ENCODE data around the gene CRB2.

CRB2 gene

DNA sequence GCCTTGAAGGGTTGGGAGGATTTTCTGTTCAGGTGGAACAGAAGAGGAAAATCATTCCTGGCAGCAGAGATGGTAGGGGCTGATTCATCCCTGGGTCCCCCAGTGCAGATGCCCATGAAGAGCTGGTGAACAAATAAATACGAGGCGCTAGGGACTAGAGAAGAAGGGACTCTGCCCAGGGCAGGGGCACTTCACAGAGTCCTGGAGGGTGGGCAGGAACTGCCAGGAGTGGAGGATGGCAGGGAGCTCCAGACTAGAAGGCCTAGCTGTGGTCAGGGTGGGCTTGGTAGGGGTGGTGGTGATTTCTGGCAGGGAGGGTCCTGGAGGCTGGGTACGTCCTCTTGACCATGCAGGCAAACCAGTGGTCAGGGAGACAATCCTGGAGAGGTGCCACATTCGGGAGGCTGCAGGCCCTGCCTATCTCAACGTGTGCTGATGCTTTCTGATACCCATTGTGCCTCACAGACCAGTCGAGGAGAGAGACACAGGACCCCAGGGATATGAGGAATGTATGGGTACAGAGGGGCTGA is 69.9 kb downstream of the CRB2 start:
- H3K4me3 ChIP-seq (ENCODE audit: low read depth, low read length), result no peak overlapping the region
- TF ChIP-seq, protein P1, sequence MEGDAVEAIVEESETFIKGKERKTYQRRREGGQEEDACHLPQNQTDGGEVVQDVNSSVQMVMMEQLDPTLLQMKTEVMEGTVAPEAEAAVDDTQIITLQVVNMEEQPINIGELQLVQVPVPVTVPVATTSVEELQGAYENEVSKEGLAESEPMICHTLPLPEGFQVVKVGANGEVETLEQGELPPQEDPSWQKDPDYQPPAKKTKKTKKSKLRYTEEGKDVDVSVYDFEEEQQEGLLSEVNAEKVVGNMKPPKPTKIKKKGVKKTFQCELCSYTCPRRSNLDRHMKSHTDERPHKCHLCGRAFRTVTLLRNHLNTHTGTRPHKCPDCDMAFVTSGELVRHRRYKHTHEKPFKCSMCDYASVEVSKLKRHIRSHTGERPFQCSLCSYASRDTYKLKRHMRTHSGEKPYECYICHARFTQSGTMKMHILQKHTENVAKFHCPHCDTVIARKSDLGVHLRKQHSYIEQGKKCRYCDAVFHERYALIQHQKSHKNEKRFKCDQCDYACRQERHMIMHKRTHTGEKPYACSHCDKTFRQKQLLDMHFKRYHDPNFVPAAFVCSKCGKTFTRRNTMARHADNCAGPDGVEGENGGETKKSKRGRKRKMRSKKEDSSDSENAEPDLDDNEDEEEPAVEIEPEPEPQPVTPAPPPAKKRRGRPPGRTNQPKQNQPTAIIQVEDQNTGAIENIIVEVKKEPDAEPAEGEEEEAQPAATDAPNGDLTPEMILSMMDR (IDR thresholded peaks at IDR 0.05; ENCODE audit: control insufficient read depth, extremely low read depth, insufficient read depth), result no peak
- DNase-seq (ENCODE audit: low read depth), result no peak

DNA sequence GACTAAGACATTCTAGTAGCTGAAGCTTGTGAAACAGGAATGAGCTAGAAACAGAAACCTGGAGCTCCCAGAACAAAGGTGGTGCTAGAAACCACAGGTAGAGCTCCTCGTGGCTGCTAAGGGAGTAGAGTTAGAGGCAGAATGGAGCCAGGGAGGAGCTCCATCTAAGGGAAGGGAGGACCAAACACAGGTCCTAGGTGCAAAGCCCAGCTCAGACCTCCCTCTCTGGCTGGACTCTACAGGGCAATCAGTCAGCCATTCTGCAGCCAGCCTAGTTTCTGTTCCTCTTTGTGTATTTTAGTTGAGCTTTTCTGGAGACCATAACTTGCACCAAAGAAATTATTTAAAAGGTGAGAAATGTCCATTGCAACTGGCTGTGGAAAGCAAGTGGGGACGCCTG is 70.4 kb downstream of the CRB2 start:
- DNase-seq (ENCODE audit: low read depth), result no peak
- H3K4me3 ChIP-seq (ENCODE audit: low read depth, low read length), result no peak overlapping the region
- TF ChIP-seq, protein P1 (IDR thresholded peaks at IDR 0.05; ENCODE audit: control insufficient read depth, extremely low read depth, insufficient read depth), result no peak

Data from LNCaP clone FGC (cell line).